ENCODE measurements around the gene PHEX.
A peak's percentile ranks its signal among the peaks of the same experiment; 100 is the strongest.

PHEX gene

DNA sequence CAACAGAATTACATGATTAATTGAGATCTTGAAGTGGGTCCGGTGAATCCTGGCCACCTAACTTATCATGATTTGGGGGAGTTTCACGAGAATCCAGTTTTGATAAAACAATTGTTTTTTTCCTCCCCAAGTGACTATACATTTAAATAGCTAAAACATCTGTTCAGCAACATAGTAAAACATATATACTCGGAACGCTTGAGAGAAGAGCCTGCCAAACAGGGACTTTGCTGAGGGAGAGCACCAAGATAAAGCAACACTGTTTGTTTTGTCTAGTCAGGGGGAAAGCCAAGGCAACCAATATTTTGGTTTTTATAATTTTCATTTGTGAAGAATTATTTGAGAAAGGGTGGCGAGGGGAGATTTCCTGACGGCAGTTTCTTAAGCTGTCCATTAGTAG, 381 bp downstream of the PHEX start:
- Histone ChIP-seq H3K9me3 (ENCODE audit: insufficient read depth, low read length, severe bottlenecking) (no peaks in the 10 kb centered on the region), H3K4me2 (ENCODE audit: insufficient read depth, low read length) (no peak overlapping the region), H3K36me3 (ENCODE audit: insufficient read depth, low read length) (no peaks in the 10 kb centered on the region), H3K4me3 (ENCODE audit: low read depth in 1 of 2, low read length in 2 of 2) (no peak overlapping the region), H3K27ac (ENCODE audit: low read length) (no peak overlapping the region), H2AFZ (ENCODE audit: low read depth, low read length) (no peak overlapping the region), H3K4me1 (ENCODE audit: insufficient read depth, low read length) (peaks cover 13% of the 10 kb centered on the region), H4K20me1 (ENCODE audit: insufficient read depth, low read length) (no peaks in the 10 kb centered on the region), H3K9ac (ENCODE audit: low read depth, low read length) (no peak overlapping the region), H3K79me2 (ENCODE audit: insufficient read depth, low read length) (no peaks in the 10 kb centered on the region), H3K27me3 (ENCODE audit: insufficient read depth, low read length, poor library complexity) (no peaks in the 10 kb centered on the region)
- TF ChIP-seq, protein P1, sequence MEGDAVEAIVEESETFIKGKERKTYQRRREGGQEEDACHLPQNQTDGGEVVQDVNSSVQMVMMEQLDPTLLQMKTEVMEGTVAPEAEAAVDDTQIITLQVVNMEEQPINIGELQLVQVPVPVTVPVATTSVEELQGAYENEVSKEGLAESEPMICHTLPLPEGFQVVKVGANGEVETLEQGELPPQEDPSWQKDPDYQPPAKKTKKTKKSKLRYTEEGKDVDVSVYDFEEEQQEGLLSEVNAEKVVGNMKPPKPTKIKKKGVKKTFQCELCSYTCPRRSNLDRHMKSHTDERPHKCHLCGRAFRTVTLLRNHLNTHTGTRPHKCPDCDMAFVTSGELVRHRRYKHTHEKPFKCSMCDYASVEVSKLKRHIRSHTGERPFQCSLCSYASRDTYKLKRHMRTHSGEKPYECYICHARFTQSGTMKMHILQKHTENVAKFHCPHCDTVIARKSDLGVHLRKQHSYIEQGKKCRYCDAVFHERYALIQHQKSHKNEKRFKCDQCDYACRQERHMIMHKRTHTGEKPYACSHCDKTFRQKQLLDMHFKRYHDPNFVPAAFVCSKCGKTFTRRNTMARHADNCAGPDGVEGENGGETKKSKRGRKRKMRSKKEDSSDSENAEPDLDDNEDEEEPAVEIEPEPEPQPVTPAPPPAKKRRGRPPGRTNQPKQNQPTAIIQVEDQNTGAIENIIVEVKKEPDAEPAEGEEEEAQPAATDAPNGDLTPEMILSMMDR (IDR thresholded peaks at IDR 0.05; ENCODE audit: borderline replicate concordance, extremely low read depth, low read length, poor library complexity, severe bottlenecking): no peak
- no peak for TF ChIP-seq EZH2 (IDR thresholded peaks at IDR 0.05; ENCODE audit: borderline replicate concordance, low read depth, low read length, severe bottlenecking)
- ATAC-seq (ENCODE audit: insufficient read depth, low read depth) (no peak), DNase-seq (no peak)

DNA sequence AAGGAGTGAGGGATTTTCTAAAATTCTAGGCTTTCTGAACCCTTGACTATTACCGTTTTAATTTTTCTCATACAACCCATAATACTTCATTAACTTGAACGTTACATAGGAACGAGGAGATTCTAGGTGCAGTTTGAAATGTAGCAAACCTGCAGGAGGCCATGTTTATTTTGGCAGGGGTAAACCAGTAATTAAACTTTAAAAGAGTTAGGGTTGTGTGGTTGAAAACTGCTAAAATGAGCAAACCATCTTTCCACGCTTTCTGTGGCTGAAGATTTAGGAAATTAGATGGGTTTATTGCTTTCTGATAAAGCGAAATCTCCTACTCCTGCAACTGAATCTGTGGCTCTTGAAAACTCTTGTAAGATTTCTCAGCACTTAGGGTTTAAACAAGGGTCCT, 1.7 kb downstream of the PHEX start:
- Histone ChIP-seq H3K4me2 (ENCODE audit: insufficient read depth, low read length) (no peak overlapping the region), H4K20me1 (ENCODE audit: insufficient read depth, low read length) (no peaks in the 10 kb centered on the region), H3K79me2 (ENCODE audit: insufficient read depth, low read length) (no peaks in the 10 kb centered on the region), H3K4me3 (ENCODE audit: low read depth in 1 of 2, low read length in 2 of 2) (no peak overlapping the region), H3K4me1 (ENCODE audit: insufficient read depth, low read length) (peaks cover 26% of the 10 kb centered on the region), H3K9me3 (ENCODE audit: insufficient read depth, low read length, severe bottlenecking) (no peaks in the 10 kb centered on the region), H3K27me3 (ENCODE audit: insufficient read depth, low read length, poor library complexity) (no peaks in the 10 kb centered on the region), H3K9ac (ENCODE audit: low read depth, low read length) (no peak overlapping the region), H3K27ac (ENCODE audit: low read length) (no peak overlapping the region), H3K36me3 (ENCODE audit: insufficient read depth, low read length) (no peaks in the 10 kb centered on the region), H2AFZ (ENCODE audit: low read depth, low read length) (no peak overlapping the region)
- no peak for TF ChIP-seq EZH2 (IDR thresholded peaks at IDR 0.05; ENCODE audit: borderline replicate concordance, low read depth, low read length, severe bottlenecking)
- TF ChIP-seq, protein P1 (IDR thresholded peaks at IDR 0.05; ENCODE audit: borderline replicate concordance, extremely low read depth, low read length, poor library complexity, severe bottlenecking): no peak
- ATAC-seq (ENCODE audit: insufficient read depth, low read depth) (no peak), DNase-seq (no peak)

DNA sequence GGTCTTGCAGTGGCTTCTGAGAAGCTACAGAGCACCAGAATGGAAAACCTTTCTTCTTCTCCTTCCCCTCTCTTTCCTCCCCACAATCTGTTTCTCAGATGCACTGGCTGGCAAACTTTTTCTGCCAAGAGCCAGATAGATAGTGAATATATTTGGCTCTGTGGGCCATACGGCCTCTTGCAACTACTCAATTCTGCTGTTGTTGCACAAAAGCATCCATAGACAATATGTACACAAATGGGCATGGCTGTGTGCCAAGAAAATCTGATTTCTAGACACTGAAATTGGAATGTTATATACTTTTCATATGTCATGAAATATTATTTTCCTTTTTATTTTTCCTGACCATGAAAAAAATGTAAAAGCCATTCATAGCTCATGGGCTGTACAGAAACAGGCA, 3.1 kb downstream of the PHEX start:
- ATAC-seq (ENCODE audit: insufficient read depth, low read depth): no peak
- Histone ChIP-seq H4K20me1 (ENCODE audit: insufficient read depth, low read length) (no peaks in the 10 kb centered on the region), H3K79me2 (ENCODE audit: insufficient read depth, low read length) (no peaks in the 10 kb centered on the region), H2AFZ (ENCODE audit: low read depth, low read length) (no peak overlapping the region), H3K27me3 (ENCODE audit: insufficient read depth, low read length, poor library complexity) (no peaks in the 10 kb centered on the region), H3K9ac (ENCODE audit: low read depth, low read length) (no peak overlapping the region), H3K9me3 (ENCODE audit: insufficient read depth, low read length, severe bottlenecking) (no peaks in the 10 kb centered on the region), H3K4me1 (ENCODE audit: insufficient read depth, low read length) (peaks cover 31% of the 10 kb centered on the region), H3K4me2 (ENCODE audit: insufficient read depth, low read length) (no peak overlapping the region), H3K27ac (ENCODE audit: low read length) (no peak overlapping the region), H3K4me3 (ENCODE audit: low read depth in 1 of 2, low read length in 2 of 2) (no peak overlapping the region), H3K36me3 (ENCODE audit: insufficient read depth, low read length) (no peaks in the 10 kb centered on the region)
- DNase-seq: no peak
- no peak for TF ChIP-seq EZH2 (IDR thresholded peaks at IDR 0.05; ENCODE audit: borderline replicate concordance, low read depth, low read length, severe bottlenecking)
- TF ChIP-seq, protein P1 (IDR thresholded peaks at IDR 0.05; ENCODE audit: borderline replicate concordance, extremely low read depth, low read length, poor library complexity, severe bottlenecking): no peak

DNA sequence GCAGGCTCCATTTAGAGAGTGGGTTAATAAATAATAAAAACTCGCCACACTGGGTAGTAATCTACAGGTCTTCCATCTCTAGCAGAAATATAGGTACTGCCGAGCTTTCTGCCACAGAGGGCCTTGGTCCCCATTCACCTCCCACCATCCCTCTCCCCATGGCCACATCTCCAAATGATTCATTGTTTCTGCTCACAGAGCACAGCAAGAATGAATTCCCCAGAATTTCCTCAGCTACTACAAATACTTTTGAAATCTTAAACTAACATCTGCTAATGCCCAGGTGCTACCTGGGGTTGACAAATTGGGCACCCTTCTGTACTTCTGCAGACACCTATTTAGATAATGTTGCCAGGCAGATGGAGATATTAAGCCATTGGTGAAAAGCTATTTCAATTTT, 5.1 kb downstream of the PHEX start:
- H4K20me1 ChIP-seq (ENCODE audit: insufficient read depth, low read length): no peaks in the 10 kb centered on the region
- H3K4me1 ChIP-seq (ENCODE audit: insufficient read depth, low read length): peaks cover 25% of the 10 kb centered on the region
- TF ChIP-seq EZH2 (IDR thresholded peaks at IDR 0.05; ENCODE audit: borderline replicate concordance, low read depth, low read length, severe bottlenecking): no peak
- TF ChIP-seq, protein P1 (IDR thresholded peaks at IDR 0.05; ENCODE audit: borderline replicate concordance, extremely low read depth, low read length, poor library complexity, severe bottlenecking): no peak
- no peaks in the 10 kb centered on the region for H3K79me2 ChIP-seq (ENCODE audit: insufficient read depth, low read length)
- H2AFZ ChIP-seq (ENCODE audit: low read depth, low read length): no peak overlapping the region
- H3K9ac ChIP-seq (ENCODE audit: low read depth, low read length): no peak overlapping the region
- H3K27ac ChIP-seq (ENCODE audit: low read length): no peak overlapping the region
- ATAC-seq (ENCODE audit: insufficient read depth, low read depth): no peak
- H3K9me3 ChIP-seq (ENCODE audit: insufficient read depth, low read length, severe bottlenecking): no peaks in the 10 kb centered on the region
- no peaks in the 10 kb centered on the region for H3K36me3 ChIP-seq (ENCODE audit: insufficient read depth, low read length)
- peak overlapping the region in 1 of 2 experiments; percentile 51; a peak in 1 of 4 replicates for H3K4me3 ChIP-seq (ENCODE audit: low read depth in 1 of 2, low read length in 2 of 2)
- no peak for DNase-seq
- no peaks in the 10 kb centered on the region for H3K27me3 ChIP-seq (ENCODE audit: insufficient read depth, low read length, poor library complexity)
- peak overlapping the region; percentile 63; the same call in 1 of the 2 replicates for H3K4me2 ChIP-seq (ENCODE audit: insufficient read depth, low read length)
